GM18858 (cell line): ENCODE measurements around the gene GHITM.
"Not testable (repeated sequence)": the region's sequence is repeated elsewhere in the genome, so short reads cannot be mapped to it uniquely, and the experiment has no call there.

Experiments
- ATAC-seq: cut with Tn5 transposase; IDR thresholded peaks from one replicate; pipeline ENCODE4 v1.9.1; 2021; ENCODE audit not compliant: unreplicated experiment

Gene GHITM

GRCh38 chr10:84147347-84147746 is 8.0 kb downstream of the GHITM start:
- ATAC-seq: no peak

- peak; percentile 43 for ATAC-seq
These were observed 8.8 kb downstream of the GHITM start for GRCh38 chr10:84148006-84148597.

DNA sequence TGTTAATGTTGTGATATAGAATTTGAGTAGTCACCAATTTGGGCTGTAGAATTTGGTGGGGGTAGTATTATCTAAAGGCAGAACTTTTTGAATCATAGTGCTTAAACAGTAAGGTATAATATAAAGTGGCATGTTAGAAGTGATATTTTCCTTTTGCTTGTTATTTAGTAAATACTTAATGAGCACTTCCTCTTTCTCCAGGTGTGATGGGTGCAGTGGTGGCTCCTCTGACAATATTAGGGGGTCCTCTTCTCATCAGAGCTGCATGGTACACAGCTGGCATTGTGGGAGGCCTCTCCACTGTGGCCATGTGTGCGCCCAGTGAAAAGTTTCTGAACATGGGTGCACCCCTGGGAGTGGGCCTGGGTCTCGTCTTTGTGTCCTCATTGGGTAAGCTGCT is 10.5 kb downstream of the GHITM start:
- no peak for ATAC-seq

DNA sequence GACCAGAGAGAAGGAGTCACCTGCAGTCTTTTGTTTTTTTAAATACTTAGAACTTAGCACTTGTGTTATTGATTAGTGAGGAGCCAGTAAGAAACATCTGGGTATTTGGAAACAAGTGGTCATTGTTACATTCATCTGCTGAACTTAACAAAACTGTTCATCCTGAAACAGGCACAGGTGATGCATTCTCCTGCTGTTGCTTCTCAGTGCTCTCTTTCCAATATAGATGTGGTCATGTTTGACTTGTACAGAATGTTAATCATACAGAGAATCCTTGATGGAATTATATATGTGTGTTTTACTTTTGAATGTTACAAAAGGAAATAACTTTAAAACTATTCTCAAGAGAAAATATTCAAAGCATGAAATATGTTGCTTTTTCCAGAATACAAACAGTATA is 13.5 kb downstream of the GHITM start:
- no peak for ATAC-seq

GRCh38 chr10:84155521-84155920 is 16.2 kb downstream of the GHITM start:
- no peak for ATAC-seq

DNA sequence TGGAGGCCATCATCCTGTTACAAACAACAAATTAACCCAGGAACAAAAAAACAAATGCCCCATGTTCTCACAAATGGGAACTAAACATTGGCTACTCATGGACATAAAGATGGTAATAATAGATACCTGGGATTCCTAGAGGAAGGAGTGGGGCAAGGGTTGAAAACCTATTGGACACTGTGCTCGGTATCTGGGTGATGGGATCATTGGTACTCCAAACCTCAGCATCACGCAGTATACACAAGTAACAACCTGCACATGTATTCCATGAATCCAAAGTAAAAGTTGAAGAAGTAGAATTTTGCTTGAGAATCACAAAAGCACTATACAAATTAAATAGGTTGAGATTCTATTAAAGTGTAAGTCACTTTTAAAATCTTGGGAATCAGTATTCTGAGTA is 16.7 kb downstream of the GHITM start:
- ATAC-seq: no peak

- ATAC-seq: no peak
These were observed 17.5 kb downstream of the GHITM start for GRCh38 chr10:84156768-84157167.

DNA sequence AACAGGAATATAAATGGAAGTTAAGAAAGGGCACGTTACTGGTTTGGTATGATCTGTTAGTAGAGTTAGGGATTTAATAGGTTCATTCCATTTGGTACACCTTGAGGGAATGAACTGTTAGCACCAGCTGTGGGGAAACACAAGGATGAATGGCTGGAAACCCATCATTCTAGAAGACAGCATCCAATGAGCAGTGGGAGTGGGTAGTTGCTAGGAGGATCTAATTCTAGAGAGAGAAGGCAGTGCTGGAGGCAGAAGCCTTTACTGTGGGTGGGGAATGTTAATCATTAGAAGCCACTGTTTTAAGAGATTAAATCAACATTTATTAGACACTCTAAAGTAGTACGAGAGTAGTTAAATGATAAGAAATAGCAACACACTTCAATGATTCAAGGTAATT is 18.8 kb downstream of the GHITM start:
- no peak for ATAC-seq

GRCh38 chr10:84158550-84158949 is 19.2 kb downstream of the GHITM start:
- ATAC-seq: no peak

- no peak for ATAC-seq
These were observed 19.9 kb downstream of the GHITM start for GRCh38 chr10:84159076-84159685.

DNA sequence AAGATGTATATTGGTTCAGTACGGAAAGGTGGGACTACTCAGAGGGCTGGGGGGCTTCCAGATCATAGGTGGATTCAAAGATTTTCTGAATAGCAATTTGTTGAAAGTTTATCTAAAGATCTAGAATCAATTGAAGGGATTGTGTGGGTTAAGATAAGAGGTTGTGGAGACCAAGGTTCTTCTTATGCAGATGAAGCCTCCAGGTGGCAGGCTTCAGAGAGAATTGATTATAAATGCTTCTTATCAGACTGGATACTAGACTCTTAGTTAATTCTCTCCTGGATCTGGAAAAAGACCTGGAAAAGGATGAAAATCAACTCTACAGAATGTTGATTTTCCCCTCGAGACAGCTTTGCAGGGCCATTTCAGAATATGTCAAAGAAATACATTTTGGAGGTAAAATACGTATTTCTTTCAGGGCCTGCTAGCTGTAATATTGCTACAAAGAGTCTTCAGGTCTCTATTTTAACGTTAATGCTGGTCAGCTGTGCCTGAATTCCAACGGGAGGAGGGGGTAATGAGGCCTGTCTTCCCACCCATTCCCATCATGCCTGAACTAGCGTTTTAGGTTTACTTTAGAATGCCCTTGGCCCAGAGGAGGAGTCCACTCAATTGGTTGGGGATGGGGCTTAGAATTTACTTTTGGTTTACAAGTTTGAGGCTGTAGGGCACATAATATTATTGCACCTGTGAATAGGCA is 21.5 kb downstream of the GHITM start:
- ATAC-seq: no peak

DNA sequence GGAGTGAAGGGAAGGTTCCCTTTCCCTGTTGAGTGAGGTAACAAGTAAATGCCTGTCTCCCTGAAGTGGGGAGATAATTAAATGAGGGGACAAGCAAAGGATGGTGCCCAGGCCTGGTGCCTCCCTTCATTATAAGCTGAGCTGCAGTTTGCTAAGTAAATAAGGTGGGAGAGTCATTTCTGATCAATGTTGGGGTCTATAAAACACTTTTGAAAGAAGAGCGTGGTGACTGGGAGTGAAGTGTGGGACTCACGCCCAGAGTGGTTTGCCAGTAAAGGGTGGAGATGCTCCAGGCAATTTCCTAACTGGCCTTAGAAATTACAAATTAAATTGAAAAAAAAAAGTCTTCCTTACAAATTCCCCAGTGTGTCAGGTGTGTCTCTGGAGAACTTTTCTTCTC is 24.7 kb downstream of the GHITM start:
- ATAC-seq: no peak

DNA sequence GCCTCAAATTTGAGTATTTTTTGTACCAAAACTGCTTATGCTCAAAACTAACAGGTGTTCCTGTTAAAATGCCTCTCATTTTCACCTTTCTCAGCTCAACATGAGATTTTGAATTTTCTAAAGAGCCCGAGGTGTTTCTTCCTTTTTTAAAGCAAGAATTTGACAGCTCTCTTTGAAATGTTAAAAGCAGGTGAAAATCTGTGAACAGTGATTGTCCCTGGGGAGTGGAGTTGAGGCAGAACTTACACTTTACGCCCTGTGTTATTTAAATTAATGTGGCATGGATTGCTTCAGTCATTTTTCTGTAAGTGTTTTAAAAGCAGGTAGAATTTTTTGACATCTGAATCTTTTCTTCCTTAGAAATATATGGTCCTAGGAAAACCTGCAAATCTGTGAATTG is 25.1 kb downstream of the GHITM start:
- no peak for ATAC-seq

DNA sequence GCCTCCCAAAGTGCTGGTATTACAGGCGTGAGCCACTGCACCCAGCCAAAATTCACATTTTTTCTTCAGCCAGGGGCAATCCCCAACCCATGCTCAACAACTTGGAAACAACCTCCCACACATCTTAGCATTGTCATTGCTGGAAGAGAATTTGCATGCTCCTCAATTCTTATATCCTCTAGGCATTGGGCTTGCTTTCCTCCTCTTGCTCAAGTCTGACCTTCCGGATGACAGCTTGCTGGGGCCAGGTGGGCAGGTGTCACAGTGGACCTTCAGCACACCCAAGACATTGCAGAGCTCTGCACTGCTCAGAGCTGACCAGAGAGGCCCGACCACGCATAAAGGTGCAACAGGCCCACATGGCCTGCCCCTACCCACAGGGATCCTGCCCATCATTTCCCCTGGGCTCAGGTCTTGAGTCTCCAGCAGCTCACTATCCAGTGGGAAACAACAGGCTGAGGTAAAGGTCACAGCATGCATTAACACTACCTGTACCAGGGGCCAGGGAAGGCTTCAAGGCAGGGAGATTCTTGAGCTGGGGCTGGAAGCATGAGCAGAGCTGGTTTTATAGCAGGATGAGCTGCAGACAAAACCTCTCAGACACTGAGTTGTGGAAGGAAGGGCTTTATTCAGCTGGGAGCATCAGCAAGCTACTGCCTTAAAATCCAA is 27.4 kb downstream of the GHITM start:
- peak; percentile 41 for ATAC-seq

DNA sequence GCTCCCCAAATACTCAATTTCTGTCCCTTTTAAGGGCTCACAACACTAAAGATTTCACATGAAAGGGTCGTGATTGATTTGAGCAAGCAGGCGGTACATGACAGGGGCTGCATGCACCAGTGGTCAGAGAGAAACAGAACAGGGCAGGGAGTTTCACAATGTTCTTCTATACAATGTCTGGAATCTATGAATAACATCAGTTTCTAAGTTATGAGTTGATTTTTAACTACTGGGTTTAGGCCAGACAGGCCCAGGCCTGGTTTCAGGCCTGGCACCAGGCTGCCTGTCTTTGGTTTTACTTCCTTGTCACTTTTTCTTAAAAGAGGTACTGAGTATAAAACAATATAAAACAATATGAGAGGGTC is 28.0 kb downstream of the GHITM start:
- peak; percentile 2 for ATAC-seq

DNA sequence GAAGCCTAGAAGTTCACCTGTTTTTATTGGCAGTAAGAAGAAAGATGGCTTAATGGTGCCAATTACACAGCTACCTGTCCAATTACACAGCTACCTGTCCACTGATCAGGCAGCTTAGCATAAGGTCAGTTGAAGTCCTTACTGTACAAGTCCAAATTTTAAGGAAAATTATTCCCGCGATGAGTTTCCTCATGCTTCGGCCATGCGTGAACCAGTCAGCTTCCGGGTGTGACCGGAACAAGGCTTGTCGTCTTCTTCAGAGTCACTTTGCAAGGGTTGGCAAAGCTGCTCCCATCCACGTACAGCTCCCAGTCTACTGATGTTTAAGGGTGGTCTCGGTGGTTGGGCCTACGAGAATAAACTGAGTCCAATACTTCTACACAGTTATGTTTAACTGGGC is 29.1 kb downstream of the GHITM start:
- ATAC-seq: not testable (repeated sequence)

- not testable (repeated sequence) for ATAC-seq
These were observed 31.9 kb downstream of the GHITM start for GRCh38 chr10:84171237-84171636.

GRCh38 chr10:84171700-84172466 is 32.6 kb downstream of the GHITM start:
- peak; percentile 28 for ATAC-seq

GRCh38 chr10:84172467-84173356 is 33.4 kb downstream of the GHITM start:
- ATAC-seq: peak; percentile 31

DNA sequence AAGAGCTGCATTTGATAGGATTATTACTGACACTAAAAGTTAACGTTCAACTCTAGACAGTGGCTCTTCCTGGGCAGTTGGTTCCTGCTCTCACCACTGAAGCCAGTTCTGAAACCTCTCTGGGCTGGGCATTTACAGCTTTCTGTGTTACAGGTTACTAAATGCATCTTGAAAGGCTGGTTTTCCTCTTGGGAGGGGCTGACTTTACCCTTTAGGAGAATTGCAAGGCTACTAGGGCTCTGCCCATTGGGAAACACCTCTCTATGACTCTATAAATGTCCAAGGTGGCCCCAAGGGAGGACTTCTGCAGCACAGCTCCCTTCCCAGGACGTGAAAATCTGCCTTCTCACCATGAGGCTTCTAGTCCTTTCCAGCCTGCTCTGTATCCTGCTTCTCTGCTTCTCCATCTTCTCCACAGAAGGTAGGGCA is 34.2 kb downstream of the GHITM start, which contains the start of gene GPR15LG:
TSS of gene GPR15LG (plus strand) at position 301 of the 429 bp plus-strand sequence. CDS start at position 352, 51 bp downstream.
- ATAC-seq: no peak
